Measurements from ENCODE around the gene DYNLT4.

DNA sequence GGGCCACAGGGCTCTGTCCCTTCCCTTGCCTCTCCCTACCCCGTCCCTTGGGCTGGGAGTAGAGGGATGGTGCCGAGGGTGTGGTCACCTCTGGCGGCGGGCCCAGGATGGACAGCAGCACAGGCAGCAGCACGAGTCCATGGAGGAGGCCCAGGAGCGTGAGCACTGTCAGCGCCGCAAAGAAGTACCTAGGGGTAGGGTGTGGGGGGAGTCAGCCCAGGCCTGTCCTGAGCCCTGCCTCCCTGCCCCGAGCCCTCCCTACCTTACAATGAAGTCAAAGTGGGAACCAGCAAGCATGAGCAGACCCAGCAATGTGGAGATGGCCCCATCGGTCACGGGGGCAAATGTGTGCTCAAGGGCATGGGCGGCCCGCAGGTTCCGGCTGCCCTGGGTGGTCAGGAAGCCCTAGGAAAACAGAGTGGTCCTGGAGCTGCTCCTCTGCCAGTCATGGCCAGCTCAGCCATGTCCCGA, 15.9 kb upstream of the DYNLT4 start:
- TF ChIP-seq, protein P1, sequence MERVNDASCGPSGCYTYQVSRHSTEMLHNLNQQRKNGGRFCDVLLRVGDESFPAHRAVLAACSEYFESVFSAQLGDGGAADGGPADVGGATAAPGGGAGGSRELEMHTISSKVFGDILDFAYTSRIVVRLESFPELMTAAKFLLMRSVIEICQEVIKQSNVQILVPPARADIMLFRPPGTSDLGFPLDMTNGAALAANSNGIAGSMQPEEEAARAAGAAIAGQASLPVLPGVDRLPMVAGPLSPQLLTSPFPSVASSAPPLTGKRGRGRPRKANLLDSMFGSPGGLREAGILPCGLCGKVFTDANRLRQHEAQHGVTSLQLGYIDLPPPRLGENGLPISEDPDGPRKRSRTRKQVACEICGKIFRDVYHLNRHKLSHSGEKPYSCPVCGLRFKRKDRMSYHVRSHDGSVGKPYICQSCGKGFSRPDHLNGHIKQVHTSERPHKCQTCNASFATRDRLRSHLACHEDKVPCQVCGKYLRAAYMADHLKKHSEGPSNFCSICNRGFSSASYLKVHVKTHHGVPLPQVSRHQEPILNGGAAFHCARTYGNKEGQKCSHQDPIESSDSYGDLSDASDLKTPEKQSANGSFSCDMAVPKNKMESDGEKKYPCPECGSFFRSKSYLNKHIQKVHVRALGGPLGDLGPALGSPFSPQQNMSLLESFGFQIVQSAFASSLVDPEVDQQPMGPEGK (CRISPR knock-in tag; IDR thresholded peaks at IDR 0.05; ENCODE audit: borderline replicate concordance): no peak
- TF ChIP-seq RARB (CRISPR knock-in tag; IDR thresholded peaks at IDR 0.05): no peak
- no peak for TF ChIP-seq PPARA (CRISPR knock-in tag; IDR thresholded peaks at IDR 0.05; ENCODE audit: borderline replicate concordance)
- no peak for TF ChIP-seq CSDC2 (CRISPR knock-in tag; IDR thresholded peaks at IDR 0.05)
- no peak for TF ChIP-seq ZC3H10 (CRISPR knock-in tag; IDR thresholded peaks at IDR 0.05)
- TF ChIP-seq OSR1 (CRISPR knock-in tag; IDR thresholded peaks at IDR 0.05): no peak
- TF ChIP-seq, protein P2, sequence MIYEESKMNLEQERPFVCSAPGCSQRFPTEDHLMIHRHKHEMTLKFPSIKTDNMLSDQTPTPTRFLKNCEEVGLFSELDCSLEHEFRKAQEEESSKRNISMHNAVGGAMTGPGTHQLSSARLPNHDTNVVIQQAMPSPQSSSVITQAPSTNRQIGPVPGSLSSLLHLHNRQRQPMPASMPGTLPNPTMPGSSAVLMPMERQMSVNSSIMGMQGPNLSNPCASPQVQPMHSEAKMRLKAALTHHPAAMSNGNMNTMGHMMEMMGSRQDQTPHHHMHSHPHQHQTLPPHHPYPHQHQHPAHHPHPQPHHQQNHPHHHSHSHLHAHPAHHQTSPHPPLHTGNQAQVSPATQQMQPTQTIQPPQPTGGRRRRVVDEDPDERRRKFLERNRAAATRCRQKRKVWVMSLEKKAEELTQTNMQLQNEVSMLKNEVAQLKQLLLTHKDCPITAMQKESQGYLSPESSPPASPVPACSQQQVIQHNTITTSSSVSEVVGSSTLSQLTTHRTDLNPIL (CRISPR knock-in tag; IDR thresholded peaks at IDR 0.05; ENCODE audit: low read depth): no peak
- no peak for TF ChIP-seq ZFP3 (CRISPR knock-in tag; IDR thresholded peaks at IDR 0.05)
- no peak for TF ChIP-seq ZNF8 (CRISPR knock-in tag; IDR thresholded peaks at IDR 0.05)
- TF ChIP-seq ZNF565 (CRISPR knock-in tag; conservative IDR thresholded peaks at IDR 0.05; ENCODE audit: low read depth): no peak

Data from SK-N-SH treated with all-trans-retinoic acid at 6 μM for 48 hours (cell line).